CD4-positive, alpha-beta T cell (primary cell): Measurements from ENCODE around the gene AQP6. TPM values are rescaled to one million over a fixed set of nuclear protein-coding genes. Genes with fewer than 3 reads are reported as not detected.

ENCODE experiments used
- ATAC-seq: fragments of 200-7000 bp; cut with Tn5 transposase; one replicate; pipeline ENCODE4 v1.10.0; 2022; ENCODE audit warnings: mild to moderate bottlenecking; ENCODE audit not compliant: poor library complexity
- CTCF ChIA-PET: fragments of 350-600 bp; sonication (Branson Sonifier 250); formaldehyde crosslinking; loops from one replicate; lab custom pipeline; 2021; ENCODE audit warnings: antibody characterized with exemption, inconsistent platforms; lab: Charles Lee
- POLR2A ChIA-PET: fragments of 350-600 bp; sonication (Branson Sonifier 250); formaldehyde crosslinking; loops from one replicate; lab custom pipeline; 2021; ENCODE audit warnings: antibody characterized with exemption, inconsistent platforms; lab: Charles Lee
- DNase-seq, 14 experiments: peaks; one replicate each; pipeline ENCODE4 v3.0.0-alpha.2; 2013 to 2020; ENCODE audit warnings: mixed read lengths in 2 of 14
- H3K27ac ChIP-seq, 2 donors: one replicate each; pipeline versions ENCODE4 v1.5.1 to v1.7.0; 2013; ENCODE audit warnings: low read length in 2 of 2, low read depth in 1 of 2, mild to moderate bottlenecking in 1 of 2
- H3K27me3 ChIP-seq, 2 experiments: 1 replicate in 1 of 2; 2 replicates in 1 of 2; pipeline versions ENCODE4 v1.6.1 to v1.7.0; 2013; ENCODE audit warnings: low read length in 2 of 2, control low read depth in 1 of 2, mild to moderate bottlenecking in 1 of 2, moderate library complexity in 1 of 2; ENCODE audit not compliant: insufficient read depth in 2 of 2, control insufficient read depth in 1 of 2
- H3K36me3 ChIP-seq: one replicate; pipeline ENCODE4 v1.6.1; 2013; ENCODE audit warnings: low read length, control low read depth; ENCODE audit not compliant: insufficient read depth
- H3K4me1 ChIP-seq: one replicate; pipeline ENCODE4 v1.6.1; 2013; ENCODE audit warnings: low read length, control low read depth; ENCODE audit not compliant: insufficient read depth
- H3K4me3 ChIP-seq: one replicate; pipeline ENCODE4 v1.5.1; 2013; ENCODE audit warnings: mild to moderate bottlenecking, low read length, moderate library complexity
- H3K9me3 ChIP-seq, 2 experiments: 1 replicate in 1 of 2; 2 replicates in 1 of 2; pipeline versions ENCODE4 v1.6.1 to v1.7.0; 2013; ENCODE audit warnings: low read length in 2 of 2, mild to moderate bottlenecking in 2 of 2, control low read depth in 1 of 2, moderate library complexity in 1 of 2; ENCODE audit not compliant: control insufficient read depth in 1 of 2, insufficient read depth in 1 of 2
- H3K27ac Mint-ChIP-seq: one replicate; pipeline ENCODE4 v1.8.0; 2020; ENCODE audit warnings: mixed read lengths
- H3K27me3 Mint-ChIP-seq: one replicate; pipeline ENCODE4 v1.8.0; 2021; ENCODE audit warnings: mixed read lengths
- H3K36me3 Mint-ChIP-seq: one replicate; pipeline ENCODE4 v1.8.0; 2021; ENCODE audit warnings: low read depth, mixed read lengths
- H3K4me1 Mint-ChIP-seq: one replicate; pipeline ENCODE4 v1.8.0; 2021; ENCODE audit warnings: low read depth, mixed read lengths
- H3K4me3 Mint-ChIP-seq: one replicate; pipeline ENCODE4 v1.8.0; 2020; ENCODE audit warnings: mild to moderate bottlenecking, mixed read lengths
- H3K9me3 Mint-ChIP-seq: one replicate; pipeline ENCODE4 v1.8.0; 2020; ENCODE audit warnings: mixed read lengths
- CTCF ChIP-seq: fragments of 200-600 bp; IDR thresholded peaks from one replicate; pipeline ENCODE4 v1.8.0; 2022; ENCODE audit warnings: antibody characterized with exemption, mild to moderate bottlenecking
- intact Hi-C, 2 experiments: fragments of 100-400 bp; cut with DNase I in 1 of 2; cut with micrococcal nuclease in 1 of 2; formaldehyde crosslinking; loops; one replicate each; pipeline versions ENCODE4 v1.15.1 to v1.9.0; 2023 to 2025; cut with DNase I, micrococcal nuclease
- total RNA-seq, 174 experiments: library from RNA in 2 of 174; stranded (reverse) in 2 of 174; gene quantifications; one replicate each; pipeline ENCODE4 v1.2.3 and lab custom pipeline; 2021 to 2026

The AQP6 gene
- total RNA-seq, 2 experiments from 2014 or later: not detected

GRCh38 chr12:49961111-49961922, 11.4 kb upstream of the AQP6 start, which contains the start of gene AQP5:
TSS of gene AQP5 (plus strand) at chr12:49961872. CDS start at chr12:49962018, 146 bp downstream.
- H3K27ac Mint-ChIP-seq: no peak within 1 kb of the TSS
- H3K4me1 Mint-ChIP-seq: peaks cover 8% of the 10 kb centered on the region
- Histone ChIP-seq H3K4me1 (peaks cover 5% of the 10 kb centered on the region), H3K4me3 (no peak within 1 kb of the TSS), H3K36me3 (no peaks in the 10 kb centered on the region), H3K9me3 (peaks cover 0 to 4% of the 10 kb centered on the region in 2 experiments), H3K27ac (no peak within 1 kb of the TSS), H3K27me3 (peaks cover 45 to 73% of the 10 kb centered on the region in 2 experiments)
- POLR2A ChIA-PET: no interaction called here
- H3K9me3 Mint-ChIP-seq: no peaks in the 10 kb centered on the region
- DNase-seq (no peak), ATAC-seq (no peak)
- peaks cover 85% of the 10 kb centered on the region for H3K27me3 Mint-ChIP-seq
- CTCF ChIA-PET: no interaction called here
- H3K36me3 Mint-ChIP-seq: no peaks in the 10 kb centered on the region
- H3K4me3 Mint-ChIP-seq: peak within 1 kb of the TSS; percentile 39
- intact Hi-C loops: no loop called here
- no peak for TF ChIP-seq CTCF

- H3K9me3 Mint-ChIP-seq: no peaks in the 10 kb centered on the region
- Histone ChIP-seq H3K36me3 (no peaks in the 10 kb centered on the region), H3K27ac (no peak overlapping the region), H3K4me1 (peaks cover 11% of the 10 kb centered on the region), H3K27me3 (peaks cover 46 to 64% of the 10 kb centered on the region in 2 experiments), H3K4me3 (no peak overlapping the region), H3K9me3 (peaks cover 0 to 4% of the 10 kb centered on the region in 2 experiments)
- intact Hi-C loops: no loop called here
- peaks cover 85% of the 10 kb centered on the region for H3K27me3 Mint-ChIP-seq
- ChIA-PET POLR2A (no interaction called here), CTCF (no interaction called here)
- no peaks in the 10 kb centered on the region for H3K36me3 Mint-ChIP-seq
- H3K27ac Mint-ChIP-seq: no peak overlapping the region
- no peak for TF ChIP-seq CTCF
- no peak overlapping the region for H3K4me3 Mint-ChIP-seq
- DNase-seq (no peak), ATAC-seq (no peak)
- peaks cover 12% of the 10 kb centered on the region for H3K4me1 Mint-ChIP-seq
Observed at GRCh38 chr12:49961993-49962764, 10.6 kb upstream of the AQP6 start.

GRCh38 chr12:49962861-49963765, 9.6 kb upstream of the AQP6 start:
- DNase-seq (no peak), ATAC-seq (no peak)
- Mint-ChIP-seq H3K9me3 (no peaks in the 10 kb centered on the region), H3K27me3 (peaks cover 78% of the 10 kb centered on the region), H3K4me3 (no peak overlapping the region), H3K36me3 (no peaks in the 10 kb centered on the region), H3K27ac (no peak overlapping the region), H3K4me1 (peaks cover 13% of the 10 kb centered on the region)
- Histone ChIP-seq H3K36me3 (no peaks in the 10 kb centered on the region), H3K27ac (no peak overlapping the region), H3K4me3 (no peak overlapping the region), H3K9me3 (peaks cover 0 to 4% of the 10 kb centered on the region in 2 experiments), H3K27me3 (peaks cover 44 to 60% of the 10 kb centered on the region in 2 experiments), H3K4me1 (peaks cover 20% of the 10 kb centered on the region)
- intact Hi-C loops: no loop called here
- no peak for TF ChIP-seq CTCF
- ChIA-PET CTCF (no interaction called here), POLR2A (no interaction called here)
